A549 (cell line): ENCODE data around the gene GUK1. TPM values are rescaled to one million over a fixed set of nuclear protein-coding genes. Genes with fewer than 3 reads are reported as not detected.

ENCODE experiments used
- ATAC-seq, 2 experiments: fragments of 200-7000 bp in 1 of 2; fragments of >200 bp in 1 of 2; cut with Nextera tagmentation in 1 of 2; cut with Tn5 transposase in 1 of 2; 3 replicates each; pipeline versions ENCODE4 v1.8.0 to v1.9.1; 2018 to 2020; ENCODE audit warnings: mild to moderate bottlenecking in 1 of 2, moderate library complexity in 1 of 2
- CTCF ChIA-PET: fragments of 300-600 bp; sonication (Branson Sonifier 250); formaldehyde crosslinking; extraction: SDS; loops from one replicate; lab custom pipeline; 2021; ENCODE audit warnings: antibody characterized with exemption, inconsistent platforms; lab: Yijun Ruan, JAX
- POLR2A ChIA-PET: fragments of 350-600 bp; formaldehyde crosslinking; extraction: SDS; loops from one replicate; lab custom pipeline; 2021; ENCODE audit warnings: antibody characterized with exemption, inconsistent platforms; lab: Yijun Ruan, JAX
- DNase-seq, 2 experiments: peaks; one replicate each; pipeline versions ENCODE4 v3.0.0 to v3.0.0-alpha.2; 2011 to 2016; ENCODE audit warnings: low read depth in 1 of 2, low spot score in 1 of 2
- FAIRE-seq: peaks from 2 replicates; lab custom pipeline; 2011; peaks lifted over from hg19 to GRCh38; lab: Jason Lieb, UNC
- H3K27ac ChIP-seq, 2 experiments: fragments of >200 bp; sonication (Bioruptor Twin); formaldehyde crosslinking; 3 replicates each; pipeline ENCODE4 v1.5.1; 2016 to 2017
- H3K4me1 ChIP-seq: fragments of >200 bp; sonication (Bioruptor Twin); formaldehyde crosslinking; 3 replicates; pipeline ENCODE4 v1.6.1; 2016
- H3K4me2 ChIP-seq: fragments of >200 bp; sonication (Bioruptor Twin); formaldehyde crosslinking; 3 replicates; pipeline ENCODE4 v1.6.1; 2016
- H3K4me3 ChIP-seq: fragments of >200 bp; sonication (Bioruptor Twin); formaldehyde crosslinking; 3 replicates; pipeline ENCODE4 v1.5.1; 2016
- H3K9me3 ChIP-seq: fragments of >200 bp; sonication (Bioruptor Twin); formaldehyde crosslinking; 3 replicates; pipeline ENCODE4 v1.6.1; 2016
- ESRRA ChIP-seq: fragments of 150-350 bp; IDR thresholded peaks from 2 replicates; pipeline ENCODE4 v1.6.1; 2014; ENCODE audit warnings: mild to moderate bottlenecking, low read length, borderline replicate concordance
- FOXS1 ChIP-seq: fragments of 250-450 bp; sonication (Bioruptor Pico); IDR thresholded peaks from 2 replicates; pipeline ENCODE4 v1.5.0; 2020; ENCODE audit warnings: mild to moderate bottlenecking, moderate library complexity
- HOXB13 ChIP-seq: fragments of 250-450 bp; sonication (Bioruptor Pico); IDR thresholded peaks from 2 replicates; pipeline ENCODE4 v1.5.0; 2020; ENCODE audit warnings: low read depth, mild to moderate bottlenecking, moderate library complexity
- MAZ ChIP-seq: fragments of 150-350 bp; IDR thresholded peaks from 2 replicates; pipeline ENCODE4 v1.6.1; 2014; ENCODE audit warnings: antibody characterized with exemption, low read depth, low read length, borderline replicate concordance
- NR3C1 ChIP-seq: fragments of >200 bp; sonication (Bioruptor Twin); formaldehyde crosslinking; IDR thresholded peaks from 3 replicates; pipeline ENCODE4 v1.6.1; 2017
- ZFP36 ChIP-seq: fragments of 450-650 bp; IDR thresholded peaks from 2 replicates; pipeline ENCODE4 v1.6.1; 2014; ENCODE audit warnings: borderline replicate concordance; ENCODE audit not compliant: partially characterized antibody
- ZNF302 ChIP-seq: fragments of 250-450 bp; sonication (Bioruptor Pico); IDR thresholded peaks from 2 replicates; pipeline ENCODE4 v1.9.0; 2021; ENCODE audit warnings: inconsistent platforms, mild to moderate bottlenecking, moderate library complexity
- WGBS: methylation state at CpG from one replicate; pipeline ENCODE4 v1.1.6; 2017; ENCODE audit errors: missing lambda C conversion rate; 5-methylcytosine and 5-hydroxymethylcytosine counted together
- polyA plus RNA-seq, 4 experiments: library from polyadenylated mRNA; depleted of rRNA in 3 of 4; stranded (reverse); fragments of >200 nt; fragmentation: RNase III in 1 of 4; extraction: RNeasy Plus Mini Kit Qiagen cat#74134 plus additional on column Dnase treatment in 1 of 4; gene quantifications; 2 replicates in 3 of 4; 3 replicates in 1 of 4; pipeline ENCODE4 v1.2.3, GENCODE V29; 2011 to 2017
- TF ChIP-seq, protein P1 (sequence below): fragments of 150-350 bp; IDR thresholded peaks from 2 replicates; pipeline ENCODE4 v1.6.1; 2014; ENCODE audit warnings: low read depth, mild to moderate bottlenecking, low read length
- TF ChIP-seq, protein P2 (sequence below): fragments of >200 bp; sonication (Bioruptor Twin); formaldehyde crosslinking; IDR thresholded peaks from 3 replicates; pipeline ENCODE4 v1.5.1; 2016
- TF ChIP-seq, protein P3 (sequence below): IDR thresholded peaks from 2 replicates; pipeline ENCODE4 v1.6.1; 2012
- TF ChIP-seq, protein P4 (sequence below): fragments of >200 bp; sonication (Bioruptor Twin); formaldehyde crosslinking; IDR thresholded peaks from 3 replicates; pipeline ENCODE4 v1.6.1; 2016

Gene GUK1
- polyA plus RNA-seq, 2 of the 4 experiments (the other 2 are of a cell fraction), result 88.9 to 106 TPM

DNA sequence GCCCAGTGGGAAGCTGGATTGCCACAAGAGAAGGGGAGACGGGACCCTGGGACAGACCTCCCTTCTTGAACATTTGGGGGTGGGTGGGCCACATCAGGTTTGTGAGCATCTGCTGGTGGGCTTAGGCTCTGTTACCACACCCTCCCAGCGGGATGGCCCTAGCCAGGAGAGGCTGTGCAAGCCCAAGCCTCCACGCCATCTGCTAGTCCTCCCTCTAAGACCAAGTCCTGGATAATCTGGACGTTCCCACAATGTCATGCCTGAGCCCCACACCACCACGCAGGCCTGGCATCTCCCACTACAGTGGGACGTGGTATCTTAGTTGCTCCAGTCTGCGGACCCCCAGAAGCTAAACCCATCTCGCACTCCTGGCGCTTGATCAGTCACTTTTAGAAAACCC is 21.8 kb downstream of the GUK1 start:
- no peak for ATAC-seq
- POLR2A ChIA-PET, result no interaction called here
- CTCF ChIA-PET, result interaction anchor here (2.9 to 7.4 kb wide), 2 partner anchors 8 to 31 kb away, joined by 11 to 89 read pairs; no protein-coding TSS in a partner anchor
- TF ChIP-seq, protein P1, sequence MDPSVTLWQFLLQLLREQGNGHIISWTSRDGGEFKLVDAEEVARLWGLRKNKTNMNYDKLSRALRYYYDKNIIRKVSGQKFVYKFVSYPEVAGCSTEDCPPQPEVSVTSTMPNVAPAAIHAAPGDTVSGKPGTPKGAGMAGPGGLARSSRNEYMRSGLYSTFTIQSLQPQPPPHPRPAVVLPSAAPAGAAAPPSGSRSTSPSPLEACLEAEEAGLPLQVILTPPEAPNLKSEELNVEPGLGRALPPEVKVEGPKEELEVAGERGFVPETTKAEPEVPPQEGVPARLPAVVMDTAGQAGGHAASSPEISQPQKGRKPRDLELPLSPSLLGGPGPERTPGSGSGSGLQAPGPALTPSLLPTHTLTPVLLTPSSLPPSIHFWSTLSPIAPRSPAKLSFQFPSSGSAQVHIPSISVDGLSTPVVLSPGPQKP, result no peak
- TF ChIP-seq FOXS1 (CRISPR knock-in tag), result no peak
- TF ChIP-seq ZNF302 (CRISPR knock-in tag), result no peak
- TF ChIP-seq, all 56 proteins: peak for 0
- FAIRE-seq (no peak), DNase-seq (no peak)
- no peak overlapping the region for H3K4me2 ChIP-seq
- H3K4me3 ChIP-seq, result no peak overlapping the region
- no peaks in the 10 kb centered on the region for H3K9me3 ChIP-seq
- H3K4me1 ChIP-seq, result peaks cover 9% of the 10 kb centered on the region; the same call in 2 of the 3 replicates
- 77% methylated on average over 7 of the region's 9 CpGs for WGBS
- H3K27ac ChIP-seq, result no peak overlapping the region

DNA sequence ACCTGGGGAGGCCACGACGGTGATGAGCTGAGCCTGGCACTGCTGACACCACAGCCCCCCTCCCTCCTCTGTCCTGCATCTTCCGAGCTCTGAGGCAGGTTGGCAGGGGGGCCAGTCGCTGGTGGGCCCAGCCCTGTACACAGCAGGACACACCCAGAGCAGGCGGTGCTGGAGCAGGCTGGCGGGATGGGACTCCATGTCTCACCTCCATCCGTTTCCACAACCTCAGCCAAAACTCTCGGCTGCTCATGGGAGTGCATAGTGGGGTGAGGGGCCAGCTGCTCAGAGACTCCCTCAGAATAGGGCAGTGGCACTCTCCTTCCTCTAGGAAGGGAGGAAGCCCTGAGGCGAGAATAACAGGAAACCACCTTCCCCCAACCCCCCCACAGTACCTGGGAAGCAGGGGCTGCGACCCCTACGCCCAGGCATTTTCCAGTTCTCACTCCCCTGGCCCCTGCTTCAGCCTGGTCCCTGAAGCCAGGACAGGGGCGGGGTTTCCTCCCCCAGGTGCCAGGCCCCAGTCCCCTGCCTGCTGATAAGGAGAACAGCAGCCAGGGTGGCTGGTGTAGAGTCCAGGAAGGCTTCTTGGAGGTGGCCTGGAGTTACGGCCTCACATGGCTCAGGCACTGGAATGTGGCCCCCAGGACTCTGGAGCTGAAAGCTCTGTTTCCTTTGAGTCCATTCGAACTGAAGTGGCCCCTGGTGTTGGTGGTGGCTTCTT is 22.4 kb downstream of the GUK1 start:
- POLR2A ChIA-PET, result no interaction called here
- no peak for DNase-seq
- CTCF ChIA-PET, result interaction anchor here (2.9 to 7.4 kb wide), 2 partner anchors 8 to 32 kb away, joined by 11 to 89 read pairs; no protein-coding TSS in a partner anchor
- H3K4me2 ChIP-seq, result no peak overlapping the region
- peak overlapping the region in 1 of 2 experiments; percentile 29; a peak in 1 of 6 replicates for H3K27ac ChIP-seq
- no peaks in the 10 kb centered on the region for H3K9me3 ChIP-seq
- WGBS, result 75% methylated on average over 10 of the region's 14 CpGs
- no peak for TF ChIP-seq MAZ
- peak; percentile 5 for TF ChIP-seq ZFP36
- ATAC-seq, result no peak
- H3K4me3 ChIP-seq, result no peak overlapping the region
- peaks cover 11% of the 10 kb centered on the region; the same call in 2 of the 3 replicates for H3K4me1 ChIP-seq
- FAIRE-seq, result no peak

DNA sequence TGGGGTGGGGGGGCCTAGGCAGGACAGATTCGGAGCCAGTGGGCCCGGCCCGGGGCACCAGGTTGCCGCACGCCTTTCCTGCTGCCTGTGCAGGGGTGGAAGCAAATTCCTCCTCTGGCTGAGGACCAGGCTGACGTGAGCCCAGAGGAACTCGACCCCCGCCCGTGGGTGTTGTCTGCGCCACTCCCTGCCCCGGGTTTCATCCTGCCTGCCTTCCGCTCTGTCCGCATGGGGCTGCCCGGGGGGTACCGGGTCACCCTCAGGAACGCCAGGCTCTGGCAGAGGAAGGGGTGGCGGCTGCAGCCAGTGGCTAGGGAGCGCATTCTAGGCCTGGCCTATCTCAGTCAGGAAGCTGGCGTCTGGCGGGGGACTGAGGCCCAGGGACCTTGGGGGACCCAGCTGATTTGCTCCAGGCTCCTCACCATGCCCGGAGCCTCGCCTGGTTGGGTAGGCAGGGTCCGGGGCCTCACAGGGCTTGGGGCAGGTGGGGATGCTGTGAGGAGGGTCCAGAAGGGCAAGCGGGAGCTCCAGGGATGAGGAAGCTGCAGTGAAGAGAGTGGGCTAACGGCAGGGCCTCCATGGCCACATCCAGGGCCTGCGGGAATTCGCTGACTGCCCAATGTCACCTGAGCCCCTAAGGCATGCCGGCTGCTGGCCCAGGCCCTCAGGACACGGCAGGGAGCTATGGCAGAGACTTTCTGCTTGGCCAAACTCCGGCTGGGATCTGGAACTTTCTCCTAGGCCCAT is 23.1 kb downstream of the GUK1 start:
- ATAC-seq (no peak), DNase-seq (no peak), FAIRE-seq (no peak)
- Histone ChIP-seq H3K27ac (peak overlapping the region in 1 of 2 experiments; percentile 29; a peak in 1 of 6 replicates), H3K4me1 (peaks cover 11% of the 10 kb centered on the region; the same call in 2 of the 3 replicates), H3K4me2 (no peak overlapping the region), H3K4me3 (no peak overlapping the region), H3K9me3 (no peaks in the 10 kb centered on the region)
- ChIA-PET CTCF (interaction anchor here (2.6 to 7.4 kb wide), 3 partner anchors 9 to 33 kb away, joined by 11 to 89 read pairs (median 11); no protein-coding TSS in a partner anchor), POLR2A (no interaction called here)
- TF ChIP-seq, protein P2, sequence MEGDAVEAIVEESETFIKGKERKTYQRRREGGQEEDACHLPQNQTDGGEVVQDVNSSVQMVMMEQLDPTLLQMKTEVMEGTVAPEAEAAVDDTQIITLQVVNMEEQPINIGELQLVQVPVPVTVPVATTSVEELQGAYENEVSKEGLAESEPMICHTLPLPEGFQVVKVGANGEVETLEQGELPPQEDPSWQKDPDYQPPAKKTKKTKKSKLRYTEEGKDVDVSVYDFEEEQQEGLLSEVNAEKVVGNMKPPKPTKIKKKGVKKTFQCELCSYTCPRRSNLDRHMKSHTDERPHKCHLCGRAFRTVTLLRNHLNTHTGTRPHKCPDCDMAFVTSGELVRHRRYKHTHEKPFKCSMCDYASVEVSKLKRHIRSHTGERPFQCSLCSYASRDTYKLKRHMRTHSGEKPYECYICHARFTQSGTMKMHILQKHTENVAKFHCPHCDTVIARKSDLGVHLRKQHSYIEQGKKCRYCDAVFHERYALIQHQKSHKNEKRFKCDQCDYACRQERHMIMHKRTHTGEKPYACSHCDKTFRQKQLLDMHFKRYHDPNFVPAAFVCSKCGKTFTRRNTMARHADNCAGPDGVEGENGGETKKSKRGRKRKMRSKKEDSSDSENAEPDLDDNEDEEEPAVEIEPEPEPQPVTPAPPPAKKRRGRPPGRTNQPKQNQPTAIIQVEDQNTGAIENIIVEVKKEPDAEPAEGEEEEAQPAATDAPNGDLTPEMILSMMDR, result no peak
- TF ChIP-seq, protein P3, sequence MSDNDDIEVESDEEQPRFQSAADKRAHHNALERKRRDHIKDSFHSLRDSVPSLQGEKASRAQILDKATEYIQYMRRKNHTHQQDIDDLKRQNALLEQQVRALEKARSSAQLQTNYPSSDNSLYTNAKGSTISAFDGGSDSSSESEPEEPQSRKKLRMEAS, result no peak
- WGBS, result 89% methylated on average over 25 of the region's 30 CpGs

DNA sequence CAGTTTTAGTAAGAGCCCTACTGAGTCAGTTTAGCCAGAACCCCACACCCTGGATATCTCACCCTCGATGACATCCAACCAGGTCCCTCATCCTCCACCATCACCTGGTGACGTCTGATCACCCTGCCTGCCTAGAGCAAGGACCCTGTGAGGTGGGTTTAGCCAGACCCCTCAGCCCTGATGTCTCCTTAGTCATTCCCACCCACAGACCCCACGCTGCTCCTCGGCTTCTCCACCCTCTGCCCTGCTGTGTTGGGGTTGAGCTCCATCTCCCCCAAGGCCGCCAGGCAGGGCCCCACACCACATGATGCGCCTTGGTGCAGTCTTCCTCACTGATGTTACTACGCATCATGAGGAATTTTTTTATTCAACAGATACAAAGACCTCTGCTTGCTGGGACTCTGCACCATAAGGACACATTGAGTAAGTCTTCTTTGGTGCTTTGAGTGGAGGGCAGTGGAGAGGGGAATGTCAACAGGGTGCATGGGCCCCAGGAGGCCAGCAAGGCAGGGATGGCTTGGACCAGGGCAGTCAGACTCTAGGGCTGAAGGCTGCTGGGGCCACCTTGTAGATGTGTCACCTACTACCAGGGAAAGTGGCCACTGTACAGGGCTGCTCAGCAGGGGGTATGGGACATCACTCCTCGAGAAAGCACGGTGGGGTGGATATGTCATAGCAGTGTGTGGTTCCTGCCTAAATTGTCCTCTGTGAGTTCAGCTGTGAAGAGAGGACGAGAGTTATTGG is 23.9 kb downstream of the GUK1 start:
- FAIRE-seq (no peak), ATAC-seq (no peak), DNase-seq (no peak)
- WGBS, result 95% methylated on average over 10 of the region's 10 CpGs
- Histone ChIP-seq H3K4me2 (no peak overlapping the region), H3K9me3 (no peaks in the 10 kb centered on the region), H3K4me1 (peaks cover 11% of the 10 kb centered on the region; the same call in 2 of the 3 replicates), H3K27ac (peak overlapping the region in 1 of 2 experiments; percentile 88; a peak in 2 of 6 replicates), H3K4me3 (no peak overlapping the region)
- TF ChIP-seq HOXB13 (CRISPR knock-in tag) (no peak), NR3C1 (no peak), ESRRA (no peak), MAZ (no peak)
- TF ChIP-seq, protein P4, sequence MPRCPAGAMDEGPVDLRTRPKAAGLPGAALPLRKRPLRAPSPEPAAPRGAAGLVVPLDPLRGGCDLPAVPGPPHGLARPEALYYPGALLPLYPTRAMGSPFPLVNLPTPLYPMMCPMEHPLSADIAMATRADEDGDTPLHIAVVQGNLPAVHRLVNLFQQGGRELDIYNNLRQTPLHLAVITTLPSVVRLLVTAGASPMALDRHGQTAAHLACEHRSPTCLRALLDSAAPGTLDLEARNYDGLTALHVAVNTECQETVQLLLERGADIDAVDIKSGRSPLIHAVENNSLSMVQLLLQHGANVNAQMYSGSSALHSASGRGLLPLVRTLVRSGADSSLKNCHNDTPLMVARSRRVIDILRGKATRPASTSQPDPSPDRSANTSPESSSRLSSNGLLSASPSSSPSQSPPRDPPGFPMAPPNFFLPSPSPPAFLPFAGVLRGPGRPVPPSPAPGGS, result no peak
- POLR2A ChIA-PET, result interaction anchor here (1.8 to 3.4 kb wide), 2 partner anchors 12 to 23 kb away, joined by 19 to 35 read pairs; partner anchors contain the start of gene GUK1
- CTCF ChIA-PET, result interaction anchor here (2.0 to 7.4 kb wide), 5 partner anchors 10 to 351 kb away, joined by 8 to 89 read pairs (median 11); no protein-coding TSS in a partner anchor
